ENCODE data around the gene GLIPR1L2.
"Not testable (repeated sequence)": the region's sequence is repeated elsewhere in the genome, so short reads cannot be mapped to it uniquely, and the experiment has no call there.

Gene GLIPR1L2

GRCh38 chr12:75390899-75391538 is at the start of gene GLIPR1L2:
Gene GLIPR1L2 (plus strand): TSS chr12:75391089. CDS start chr12:75391117, 28 bp downstream.
- peak; percentile 77 to 87 for DNase-seq (ENCODE audit: low read depth in 1 of 2, low spot score in 1 of 2)

- DNase-seq (ENCODE audit: low read depth in 1 of 2, low spot score in 1 of 2), result no peak
Measured at GRCh38 chr12:75341873-75342272, 49.0 kb upstream of the GLIPR1L2 start.

GRCh38 chr12:75345531-75345930 is 45.4 kb upstream of the GLIPR1L2 start:
- DNase-seq (ENCODE audit: low read depth in 1 of 2, low spot score in 1 of 2), result no peak

GRCh38 chr12:75346215-75346614 is 44.7 kb upstream of the GLIPR1L2 start:
- DNase-seq (ENCODE audit: low read depth in 1 of 2, low spot score in 1 of 2), result not testable (repeated sequence)

GRCh38 chr12:75349946-75350345 is 40.9 kb upstream of the GLIPR1L2 start:
- no peak for DNase-seq (ENCODE audit: low read depth in 1 of 2, low spot score in 1 of 2)

GRCh38 chr12:75350413-75350812 is 40.5 kb upstream of the GLIPR1L2 start:
- DNase-seq (ENCODE audit: low read depth in 1 of 2, low spot score in 1 of 2), result no peak

- DNase-seq (ENCODE audit: low read depth in 1 of 2, low spot score in 1 of 2), result no peak
Measured at GRCh38 chr12:75354011-75354410, 36.9 kb upstream of the GLIPR1L2 start.

- no peak for DNase-seq (ENCODE audit: low read depth in 1 of 2, low spot score in 1 of 2)
Measured at GRCh38 chr12:75360920-75361319, 30.0 kb upstream of the GLIPR1L2 start.

- DNase-seq (ENCODE audit: low read depth in 1 of 2, low spot score in 1 of 2), result no peak
Measured at GRCh38 chr12:75361408-75361807, 29.5 kb upstream of the GLIPR1L2 start.

GRCh38 chr12:75364919-75365318 is 26.0 kb upstream of the GLIPR1L2 start:
- no peak for DNase-seq (ENCODE audit: low read depth in 1 of 2, low spot score in 1 of 2)

GRCh38 chr12:75366629-75367028 is 24.3 kb upstream of the GLIPR1L2 start:
- DNase-seq (ENCODE audit: low read depth in 1 of 2, low spot score in 1 of 2), result no peak

GRCh38 chr12:75374971-75375370 is 15.9 kb upstream of the GLIPR1L2 start:
- DNase-seq (ENCODE audit: low read depth in 1 of 2, low spot score in 1 of 2), result no peak

- no peak for DNase-seq (ENCODE audit: low read depth in 1 of 2, low spot score in 1 of 2)
Measured at GRCh38 chr12:75378354-75378753, 12.5 kb upstream of the GLIPR1L2 start.

GRCh38 chr12:75389061-75389460 is 1.8 kb upstream of the GLIPR1L2 start:
- DNase-seq (ENCODE audit: low read depth in 1 of 2, low spot score in 1 of 2), result no peak

- no peak for DNase-seq (ENCODE audit: low read depth in 1 of 2, low spot score in 1 of 2)
Measured at GRCh38 chr12:75389706-75390105, 1.2 kb upstream of the GLIPR1L2 start.

GRCh38 chr12:75390156-75390898 is 562 bp upstream of the GLIPR1L2 start:
- DNase-seq (ENCODE audit: low read depth in 1 of 2, low spot score in 1 of 2), result no peak

GRCh38 chr12:75404231-75404630 is 13.3 kb downstream of the GLIPR1L2 start:
- no peak for DNase-seq (ENCODE audit: low read depth in 1 of 2, low spot score in 1 of 2)

- no peak for DNase-seq (ENCODE audit: low read depth in 1 of 2, low spot score in 1 of 2)
Measured at GRCh38 chr12:75407683-75408082, 16.8 kb downstream of the GLIPR1L2 start.

- no peak for DNase-seq (ENCODE audit: low read depth in 1 of 2, low spot score in 1 of 2)
Measured at GRCh38 chr12:75409830-75410229, 18.9 kb downstream of the GLIPR1L2 start.

GRCh38 chr12:75414671-75415070 is 23.8 kb downstream of the GLIPR1L2 start:
- no peak for DNase-seq (ENCODE audit: low read depth in 1 of 2, low spot score in 1 of 2)

GRCh38 chr12:75419841-75420240 is 29.0 kb downstream of the GLIPR1L2 start:
- no peak for DNase-seq (ENCODE audit: low read depth in 1 of 2, low spot score in 1 of 2)

GRCh38 chr12:75427491-75427890 is 36.6 kb downstream of the GLIPR1L2 start:
- DNase-seq (ENCODE audit: low read depth in 1 of 2, low spot score in 1 of 2), result no peak

GRCh38 chr12:75428767-75429166 is 37.9 kb downstream of the GLIPR1L2 start:
- DNase-seq (ENCODE audit: low read depth in 1 of 2, low spot score in 1 of 2), result no peak

All from activated CD4-positive, alpha-beta T cell treated with anti-CD3 and anti-CD28 coated beads, Interleukin-2, amount 50 U/mL, for 24 hours (primary cell).